Kidney tubule cell (primary cell): ENCODE results near the gene LSM6.
A peak's percentile ranks its signal among the peaks of the same experiment; 100 is the strongest.

Experiments
- DNase-seq: peaks from one replicate; pipeline ENCODE4 v3.0.0-alpha.2; 2018; ENCODE audit warnings: low spot score

The LSM6 gene

DNA sequence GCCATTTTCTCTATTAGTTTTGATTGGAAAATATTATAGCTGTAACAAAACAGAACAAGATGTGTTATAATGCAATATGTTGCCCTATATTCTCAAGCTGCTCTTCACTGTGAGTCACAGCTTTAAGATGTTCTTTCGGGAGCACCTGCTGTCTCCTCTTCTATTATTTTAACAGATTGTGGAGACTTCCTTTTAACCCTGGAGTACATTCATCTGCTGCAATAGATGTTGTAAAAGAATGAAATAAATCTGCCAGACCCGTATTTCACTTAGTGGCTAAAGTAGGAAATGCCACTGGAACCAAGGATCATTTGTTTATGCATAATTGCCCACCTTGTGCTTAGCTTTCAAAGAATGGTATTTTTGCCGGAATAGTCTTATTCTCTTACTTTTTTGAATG lies 11.1 kb downstream of the LSM6 start:
- no peak for DNase-seq

DNA sequence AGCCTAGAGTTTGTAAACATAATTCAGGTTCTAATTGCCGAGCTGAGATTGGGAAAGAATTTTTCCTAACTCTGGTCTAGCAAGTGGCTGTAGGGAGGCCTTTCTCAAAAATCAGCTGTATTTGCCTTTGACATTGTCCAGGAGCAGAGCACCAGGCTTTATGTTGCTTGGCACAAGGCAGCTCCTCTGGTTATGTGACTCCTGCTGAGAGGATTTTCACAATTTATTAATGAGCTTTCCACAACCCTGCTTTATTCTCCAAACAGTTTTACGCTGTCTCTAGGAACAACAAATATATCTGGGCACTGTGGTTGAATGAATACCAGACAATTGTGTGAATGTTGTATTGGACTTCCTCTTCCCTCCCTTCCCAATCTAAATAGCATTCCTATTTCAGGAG lies 14.9 kb downstream of the LSM6 start:
- no peak for DNase-seq

DNA sequence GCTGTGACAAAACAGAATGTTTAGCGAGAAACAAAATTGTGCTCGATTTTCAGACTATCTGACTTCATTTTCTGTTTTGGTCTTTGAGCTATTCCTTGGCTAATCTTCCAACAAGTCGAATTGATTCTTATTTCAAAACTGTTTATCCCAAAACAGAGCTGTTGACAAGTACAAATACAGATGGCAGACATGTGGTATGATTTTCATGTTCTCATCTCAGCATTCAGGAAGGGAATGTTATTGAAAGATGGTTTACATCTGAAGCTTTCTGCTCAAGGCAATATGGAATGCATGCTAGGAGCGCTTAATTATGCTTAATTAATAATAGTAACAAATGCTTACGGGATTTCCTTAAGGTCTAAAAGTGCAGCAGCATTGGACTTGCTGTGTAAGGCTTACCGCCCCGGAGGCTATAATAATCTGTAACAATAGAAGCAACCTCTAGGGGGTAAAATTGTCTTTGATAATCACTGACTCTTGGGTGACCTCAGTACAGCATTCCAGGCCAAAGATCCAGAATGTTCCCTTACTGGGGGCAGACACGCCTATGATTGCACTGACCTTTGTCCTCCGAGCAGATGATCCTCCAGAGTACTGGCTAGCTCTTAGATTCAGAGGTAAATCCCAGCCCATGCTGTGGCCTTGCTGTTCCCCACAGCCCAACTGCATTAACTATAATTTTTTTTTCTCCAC lies 16.4 kb downstream of the LSM6 start:
- DNase-seq: peak; percentile 7

DNA sequence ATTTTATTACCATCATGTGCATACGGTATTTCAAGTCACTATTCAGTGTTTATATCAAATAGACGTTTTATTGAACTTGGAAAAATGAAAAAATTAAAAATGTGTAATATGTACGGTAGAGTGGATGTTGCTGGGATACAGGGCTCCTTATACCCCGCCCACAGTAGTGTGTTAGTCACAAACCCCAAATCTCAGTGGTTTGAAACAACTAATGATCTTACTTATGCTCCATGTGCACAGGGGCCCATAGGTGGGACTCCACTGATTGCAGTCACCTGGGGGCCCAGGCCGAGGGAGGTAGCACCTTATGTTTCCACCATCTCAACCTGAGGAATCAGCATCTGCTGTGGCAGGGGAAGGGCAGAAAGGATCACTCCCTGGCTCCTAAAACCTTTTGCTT lies 18.1 kb downstream of the LSM6 start:
- DNase-seq: no peak

DNA sequence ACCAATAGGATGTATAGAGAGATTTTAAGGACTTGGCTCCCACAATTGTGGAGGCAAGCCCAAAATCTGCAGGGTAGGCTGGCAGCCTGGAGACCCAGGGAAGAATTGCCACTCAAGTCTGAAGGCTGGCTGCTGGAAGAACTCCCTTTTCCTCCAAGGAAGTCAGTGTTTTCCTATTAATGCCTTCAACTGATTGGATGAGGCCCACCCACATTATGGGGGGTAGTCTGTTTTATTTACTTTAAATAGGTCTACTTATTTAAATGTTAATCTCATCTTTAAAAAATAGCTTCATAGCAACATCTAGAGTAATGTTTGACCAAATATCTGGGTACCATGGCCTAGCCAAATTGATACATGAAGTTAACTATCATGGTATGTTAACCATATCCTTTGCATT lies 18.7 kb downstream of the LSM6 start:
- no peak for DNase-seq

DNA sequence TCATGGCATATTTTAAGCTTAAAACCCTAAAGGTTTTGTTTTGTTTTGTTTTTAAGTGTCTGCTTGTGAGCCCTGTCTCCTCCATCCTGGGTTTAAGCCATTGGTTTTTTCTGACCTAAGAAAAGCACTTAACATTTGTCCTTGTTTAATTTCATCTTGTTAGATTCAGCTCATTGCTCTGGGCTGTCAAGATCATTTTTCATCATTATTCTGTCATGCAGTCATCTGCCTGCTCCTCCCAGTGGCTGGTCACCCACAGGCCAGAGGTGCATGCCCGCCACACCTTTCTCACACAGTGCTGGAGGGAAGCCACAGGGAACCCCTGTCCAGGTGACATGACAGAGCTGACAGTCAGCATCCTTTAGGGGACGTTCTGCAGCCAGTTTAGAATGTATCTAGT lies 27.1 kb downstream of the LSM6 start:
- DNase-seq: no peak

DNA sequence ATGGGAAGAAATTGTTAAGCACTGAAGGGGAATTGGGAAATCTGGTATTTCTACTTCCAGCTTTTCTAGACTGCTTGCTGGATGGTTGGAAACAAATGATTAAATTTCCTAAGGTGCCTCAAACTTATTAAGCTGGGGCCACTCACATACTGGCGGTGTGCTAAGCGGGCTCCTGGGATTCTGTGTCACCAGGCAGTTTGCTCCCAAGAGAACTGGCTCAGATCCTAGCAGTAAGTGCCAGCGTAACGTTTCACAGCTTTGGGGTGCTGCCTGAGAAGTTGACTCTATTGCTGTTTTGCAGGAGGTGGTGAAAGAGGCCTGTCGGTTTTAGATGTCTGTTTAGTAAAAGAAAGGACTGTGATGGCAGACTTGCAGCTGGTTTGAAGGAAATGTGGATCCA lies 31.9 kb downstream of the LSM6 start:
- no peak for DNase-seq

DNA sequence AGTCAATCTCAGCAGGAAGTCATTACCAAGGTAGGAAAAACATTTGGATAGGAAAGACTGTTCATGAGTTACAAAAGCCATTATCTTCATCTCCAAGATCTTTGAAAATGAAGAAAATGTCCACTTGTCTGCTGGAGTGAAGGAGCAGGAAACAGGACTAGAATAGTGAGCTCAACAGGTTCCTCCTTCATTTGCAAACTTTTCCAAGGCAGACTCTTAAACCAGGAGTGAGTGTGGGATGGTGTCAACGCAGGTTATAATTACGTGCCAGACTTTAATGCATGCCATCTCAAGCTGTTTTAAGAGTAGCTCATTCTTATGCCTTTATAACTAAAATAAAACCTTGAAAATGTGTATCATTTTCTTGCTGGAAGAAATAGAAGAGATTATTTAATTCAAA lies 35.4 kb downstream of the LSM6 start:
- no peak for DNase-seq

DNA sequence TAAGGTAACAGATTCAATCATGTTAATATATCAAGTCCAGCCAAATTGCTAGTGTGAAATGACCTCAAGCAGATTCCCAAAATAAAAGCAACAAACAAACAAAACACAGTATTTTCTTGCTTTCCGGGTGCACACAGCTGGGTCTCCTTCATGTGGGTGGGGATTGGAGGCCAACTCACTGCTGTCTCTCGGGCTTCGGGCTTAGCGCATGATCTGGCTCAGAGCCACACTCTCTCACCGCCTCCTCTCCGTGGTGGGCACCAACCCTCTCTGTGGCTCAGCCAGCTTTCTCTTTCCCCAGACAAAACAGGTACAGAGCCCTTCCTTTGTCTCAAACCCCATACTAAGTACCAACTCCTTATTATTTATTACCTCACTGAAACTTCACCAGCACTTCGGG lies 35.9 kb downstream of the LSM6 start:
- no peak for DNase-seq

DNA sequence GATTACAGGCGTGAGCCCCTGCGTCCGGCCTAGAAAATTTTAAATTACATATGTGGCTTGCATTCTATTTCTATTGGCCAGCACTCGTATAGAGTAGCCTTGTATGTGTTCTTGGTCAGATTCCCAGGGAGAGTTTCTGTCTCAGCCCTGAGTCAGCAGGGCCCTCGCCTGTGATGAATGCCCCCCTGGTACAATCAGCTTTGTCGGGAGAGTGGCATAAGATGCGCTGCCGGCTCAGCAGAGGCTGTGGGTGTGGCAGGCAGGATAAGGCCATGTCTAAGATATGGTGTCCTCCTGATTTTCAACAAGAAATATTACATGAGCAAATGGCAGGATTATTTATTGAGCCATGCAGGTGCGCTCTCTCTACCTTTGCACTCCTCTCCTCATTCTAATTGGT lies 37.3 kb downstream of the LSM6 start:
- no peak for DNase-seq

DNA sequence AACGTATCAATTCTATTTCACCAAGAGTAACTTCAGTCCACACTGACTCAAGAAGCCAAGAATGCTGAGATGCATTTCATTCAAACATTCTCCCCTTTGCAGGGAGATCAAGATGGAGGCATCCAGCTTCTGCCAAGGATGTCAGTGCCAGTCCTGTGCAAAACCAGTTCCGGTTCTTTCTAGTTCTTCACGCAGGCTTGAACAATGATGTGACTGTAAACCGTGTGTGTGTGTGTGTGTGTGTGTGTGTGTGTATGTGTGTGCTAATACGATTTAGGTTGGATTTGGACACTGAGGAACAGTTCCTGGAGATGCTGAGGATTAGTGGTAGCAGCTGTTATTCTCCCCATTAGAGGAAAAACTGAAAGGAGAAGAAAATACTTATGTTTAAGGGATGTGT lies 38.7 kb downstream of the LSM6 start, which contains the start of gene REELD1:
TSS of gene REELD1 (plus strand) at position 301 of the 400 bp plus-strand sequence. CDS start 2,415 bp downstream, outside the sequence.
- no peak for DNase-seq

DNA sequence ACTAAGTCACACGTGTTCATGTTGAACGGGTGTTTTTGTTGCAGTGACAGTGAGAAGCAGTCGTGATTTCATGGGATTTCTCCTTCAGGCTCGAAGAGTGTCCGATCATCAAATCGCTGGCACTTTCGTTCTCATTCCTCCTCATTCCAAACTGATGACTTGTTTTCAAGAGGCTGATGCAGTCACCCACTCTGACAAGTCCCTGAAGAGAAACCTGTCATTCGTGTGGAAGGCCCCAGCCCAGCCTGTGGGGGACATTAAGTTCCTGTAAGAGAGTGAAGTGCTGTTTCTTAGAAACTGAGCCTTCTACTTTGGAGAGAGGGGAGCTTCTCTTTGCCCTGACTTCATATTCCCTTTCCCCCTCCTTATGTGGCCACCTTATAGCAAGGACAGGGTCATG lies 46.8 kb downstream of the LSM6 start:
- peak; percentile 81 for DNase-seq

DNA sequence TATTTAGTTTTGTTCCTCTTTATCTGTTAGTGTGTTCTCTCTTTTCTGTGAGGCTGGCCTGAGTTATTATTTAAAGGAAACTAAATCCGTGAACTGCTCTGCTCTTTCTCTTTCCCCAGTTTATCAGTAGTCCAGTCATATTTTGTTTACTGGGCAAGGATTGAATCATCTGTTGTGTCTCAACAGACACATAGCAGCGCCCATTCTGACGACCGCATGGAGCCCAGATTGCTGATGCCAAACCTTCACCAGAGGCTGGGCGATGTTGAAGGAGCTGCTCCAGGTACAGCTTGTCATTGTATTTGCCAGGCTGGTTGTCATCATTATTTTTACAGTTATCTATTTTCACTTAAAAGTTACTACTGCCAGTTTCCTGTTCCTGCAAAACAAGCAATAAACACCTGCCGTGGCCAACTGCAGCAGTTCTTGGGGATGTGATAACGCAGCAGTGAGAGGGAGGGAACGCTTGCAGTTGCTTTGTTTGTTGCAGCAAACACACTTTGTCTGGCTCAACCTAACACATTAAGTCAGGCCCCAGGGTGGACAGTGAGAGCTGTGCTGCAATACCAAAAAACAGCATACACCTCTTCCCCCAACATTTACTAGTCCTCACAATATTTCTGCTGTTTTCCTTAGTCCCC lies 48.9 kb downstream of the LSM6 start:
- no peak for DNase-seq

DNA sequence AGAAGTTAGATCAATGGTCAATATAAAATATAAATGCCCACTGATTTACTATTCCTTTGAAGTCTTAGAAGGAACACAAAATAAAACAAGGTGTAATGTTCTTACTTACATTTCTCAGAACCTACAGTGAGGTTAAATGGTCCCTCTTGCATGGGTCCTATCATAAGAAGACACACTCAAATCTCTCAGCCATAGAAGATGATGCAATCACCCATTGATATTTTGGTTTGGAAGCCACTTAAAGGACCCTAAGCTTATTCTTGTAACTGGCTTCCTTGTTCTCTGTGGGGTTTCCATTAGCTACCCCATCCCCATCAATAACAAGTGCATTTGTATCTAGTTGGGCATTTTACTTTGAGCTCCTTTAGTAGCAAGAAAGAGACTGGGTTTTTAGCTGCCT lies 53.9 kb downstream of the LSM6 start:
- DNase-seq: no peak

DNA sequence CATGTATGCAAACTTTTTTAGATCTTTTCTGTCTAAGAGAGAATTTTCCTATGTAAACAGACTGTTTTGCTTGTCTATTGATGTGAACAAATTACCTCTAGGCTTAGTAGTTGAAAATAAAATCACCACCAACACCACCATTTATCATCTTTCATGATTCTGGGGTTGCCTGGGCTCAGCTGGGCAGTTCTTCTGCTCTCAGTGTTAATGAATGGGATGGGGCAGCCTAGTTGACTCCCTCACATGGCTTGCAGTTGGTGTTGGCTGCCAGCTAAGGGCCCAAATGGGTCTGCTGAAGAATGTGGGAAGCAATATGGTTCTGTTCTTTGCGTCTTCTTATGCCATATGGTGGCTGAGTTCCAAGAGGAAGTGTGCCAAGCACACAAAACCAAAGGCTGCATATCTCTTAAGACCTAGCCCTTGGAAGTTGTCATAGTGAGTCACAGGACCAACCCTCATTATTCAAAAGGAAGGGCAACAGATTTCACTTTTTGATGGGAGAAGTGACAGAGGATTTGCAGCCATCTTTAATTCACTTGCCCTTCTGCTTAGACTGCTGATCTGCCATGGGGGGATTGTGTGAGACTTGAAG lies 56.7 kb downstream of the LSM6 start:
- DNase-seq: peak; percentile 54

DNA sequence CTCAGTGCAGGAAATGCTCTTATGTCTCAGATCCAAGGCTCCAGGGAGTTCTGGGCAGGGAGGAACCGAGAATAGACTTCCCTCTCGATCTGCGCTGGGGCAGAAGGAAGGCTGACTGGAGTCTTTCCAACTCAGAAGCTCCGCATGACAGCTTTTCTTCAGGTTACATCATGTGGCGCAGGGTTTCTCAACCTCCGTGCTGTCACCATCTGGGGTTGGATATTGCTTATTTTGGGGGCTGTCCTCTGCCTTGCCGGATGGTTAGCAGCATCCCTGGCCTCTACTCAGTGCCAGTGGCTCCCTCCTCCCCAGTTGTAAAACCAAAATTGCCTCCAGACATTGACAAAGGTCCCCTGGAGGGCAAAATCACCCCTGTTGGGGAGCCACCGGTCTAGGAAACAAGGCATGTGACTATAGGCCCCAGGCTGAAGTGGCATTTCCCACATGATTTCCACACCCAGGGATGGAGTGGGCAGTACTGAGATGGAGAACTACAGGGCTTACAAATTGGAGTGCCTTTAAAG lies 60.2 kb downstream of the LSM6 start:
- DNase-seq: peak; percentile 11

DNA sequence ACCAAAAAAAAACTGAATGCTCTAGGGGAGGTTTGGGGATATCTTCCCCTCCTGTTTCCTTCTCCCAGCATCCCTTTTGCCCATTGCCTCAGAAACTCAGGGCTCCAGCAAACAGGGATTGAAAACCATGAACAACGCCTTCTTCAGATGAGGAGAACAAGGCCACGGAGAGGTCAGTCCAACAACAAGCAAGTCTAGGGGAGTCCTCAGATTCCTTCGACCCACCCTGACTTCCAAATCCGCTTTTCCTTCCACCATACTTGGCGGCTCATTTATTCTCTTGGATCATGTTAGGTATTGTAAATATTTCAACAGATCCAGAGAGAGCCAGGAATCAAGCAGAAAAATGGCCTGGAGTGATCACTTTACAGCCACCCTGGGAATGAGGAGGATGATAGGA lies 60.7 kb downstream of the LSM6 start:
- DNase-seq: no peak

DNA sequence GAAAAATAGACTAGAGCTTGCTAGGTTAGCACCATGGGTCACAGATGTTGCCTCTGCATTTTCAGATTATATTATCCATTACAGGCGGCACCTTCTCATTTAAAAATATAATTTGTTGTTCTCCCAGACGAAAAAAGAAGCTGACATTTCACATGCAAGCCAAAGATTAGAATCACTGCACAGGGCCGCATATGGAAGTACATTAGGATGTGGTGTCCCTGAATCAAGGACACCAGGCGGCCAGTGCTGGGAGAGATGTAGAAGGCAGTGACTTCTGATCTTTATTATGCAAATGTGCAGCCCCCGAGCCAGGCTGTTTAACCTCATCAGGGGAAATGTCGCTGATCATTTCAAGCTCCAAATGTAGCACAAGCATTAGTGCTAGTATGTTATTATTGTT lies 61.6 kb downstream of the LSM6 start:
- no peak for DNase-seq

DNA sequence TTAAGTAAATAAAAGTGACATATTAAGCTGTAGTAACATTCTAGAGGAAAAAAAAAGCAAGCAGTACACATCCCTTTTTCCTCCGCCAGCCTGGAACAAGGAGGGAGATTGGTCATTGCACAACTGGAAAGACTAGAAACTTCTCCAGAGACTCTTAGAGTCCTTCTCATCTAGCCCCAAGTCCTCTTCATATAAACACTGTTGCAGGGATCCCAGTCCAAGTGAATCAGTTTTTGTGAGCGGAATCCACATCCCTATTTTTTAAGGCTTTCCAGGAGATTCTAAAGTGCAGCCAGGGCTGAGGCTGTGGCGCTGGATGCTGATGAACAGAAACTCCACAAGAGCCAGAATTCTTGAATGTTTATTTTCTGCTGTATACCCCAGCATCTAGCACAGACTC lies 62.6 kb downstream of the LSM6 start:
- no peak for DNase-seq
